Thyroid gland (tissue), 4 donors: ENCODE data around the gene PALLD.

Experiments
- CTCF ChIP-seq, 6 experiments: fragments of 200-600 bp in 3 of 6; fragments of 450-650 bp in 3 of 6; sonication (generic) in 3 of 6; IDR thresholded peaks; one replicate each; pipeline ENCODE4 v1.5.1; 2016 to 2019; ENCODE audit warnings: antibody characterized with exemption in 6 of 6, mild to moderate bottlenecking in 2 of 6, inconsistent platforms in 1 of 6, moderate library complexity in 1 of 6
- POLR2A ChIP-seq, 2 donors: fragments of 450-650 bp; IDR thresholded peaks; one replicate each; pipeline ENCODE4 v1.6.1; 2017; ENCODE audit warnings: antibody characterized with exemption in 2 of 2, mild to moderate bottlenecking in 2 of 2, moderate library complexity in 1 of 2

DNA sequence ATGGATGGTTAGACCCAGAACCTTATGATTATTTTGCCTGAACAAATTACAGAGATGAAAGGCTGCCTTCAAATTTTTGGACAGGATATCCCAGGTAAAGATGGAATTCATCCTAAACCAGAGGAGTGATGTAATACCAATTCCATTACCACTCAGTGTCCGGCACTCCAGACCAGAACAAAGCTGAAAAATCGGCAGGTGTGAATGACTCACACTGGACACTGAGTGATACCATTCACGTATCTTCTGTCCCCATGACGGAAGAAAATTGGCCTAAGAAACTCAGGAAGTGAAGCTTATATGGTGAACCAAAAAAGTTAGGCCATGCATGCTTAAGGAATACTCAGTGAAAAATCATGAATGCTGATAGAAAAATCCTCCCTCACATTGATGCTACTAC, 34.5 kb downstream of the PALLD start:
- TF ChIP-seq CTCF (IDR thresholded peaks at IDR 0.05) (no peak), POLR2A (IDR thresholded peaks at IDR 0.05) (no peak)
